H54 (cell line): ENCODE data around the gene SNIP1.
"Not testable (repeated sequence)": the region's sequence is repeated elsewhere in the genome, so short reads cannot be mapped to it uniquely, and the experiment has no call there.

ENCODE experiments used
- DNase-seq: peaks from one replicate; pipeline ENCODE4 v3.0.0; 2011; ENCODE audit warnings: low spot score, mixed read lengths; ENCODE audit not compliant: insufficient read length
- FAIRE-seq: peaks from 3 replicates; lab custom pipeline; 2011; peaks lifted over from hg19 to GRCh38; lab: Jason Lieb, UNC
- POLR2A ChIP-seq: IDR thresholded peaks from 2 replicates; pipeline ENCODE4 v1.6.1; 2011; ENCODE audit warnings: low read depth, mild to moderate bottlenecking, low read length

SNIP1 gene

GRCh38 chr1:37567023-37567422 is 12.9 kb upstream of the SNIP1 start:
- TF ChIP-seq POLR2A, result no peak
- FAIRE-seq (no peak), DNase-seq (no peak)

- DNase-seq, result no peak
- TF ChIP-seq POLR2A, result no peak
- no peak for FAIRE-seq
Observed at GRCh38 chr1:37564892-37565291, 10.8 kb upstream of the SNIP1 start.

- DNase-seq (no peak), FAIRE-seq (no peak)
- no peak for TF ChIP-seq POLR2A
Observed at GRCh38 chr1:37562984-37563383, 8.9 kb upstream of the SNIP1 start.

GRCh38 chr1:37561133-37562132 is 7.3 kb upstream of the SNIP1 start:
- DNase-seq (no peak), FAIRE-seq (peak; percentile 38)
- TF ChIP-seq POLR2A, result no peak

GRCh38 chr1:37560401-37561132 is 6.5 kb upstream of the SNIP1 start:
- FAIRE-seq, result no peak
- no peak for TF ChIP-seq POLR2A
- DNase-seq, result no peak

GRCh38 chr1:37559957-37560379 is 5.9 kb upstream of the SNIP1 start:
- DNase-seq, FAIRE-seq: not testable (repeated sequence)

GRCh38 chr1:37559080-37559479 is 5.0 kb upstream of the SNIP1 start:
- no peak for TF ChIP-seq POLR2A
- FAIRE-seq (no peak), DNase-seq (no peak)

GRCh38 chr1:37558411-37558810 is 4.3 kb upstream of the SNIP1 start:
- FAIRE-seq (no peak), DNase-seq (no peak)
- TF ChIP-seq POLR2A, result no peak

GRCh38 chr1:37557402-37557801 is 3.3 kb upstream of the SNIP1 start:
- no peak for FAIRE-seq

GRCh38 chr1:37556712-37557196 is 2.7 kb upstream of the SNIP1 start, which contains the start of gene DNALI1:
Gene DNALI1, plus strand, starts transcription at chr1:37556940. Its CDS starts 55 bp downstream, at chr1:37556995.
- FAIRE-seq (no peak), DNase-seq (no peak)
- TF ChIP-seq POLR2A, result no peak

More at GRCh38 chr1:37557402-37557801, 3.3 kb upstream of the SNIP1 start:
- no peak for TF ChIP-seq POLR2A
- DNase-seq, result no peak

GRCh38 chr1:37553598-37553926 is 531 bp downstream of the SNIP1 start:
- no peak for TF ChIP-seq POLR2A
- no peak for FAIRE-seq

GRCh38 chr1:37549341-37549740 is 4.8 kb downstream of the SNIP1 start:
- no peak for TF ChIP-seq POLR2A
- FAIRE-seq (no peak), DNase-seq (no peak)

More at GRCh38 chr1:37553598-37553926, 531 bp downstream of the SNIP1 start:
- no peak for DNase-seq

- FAIRE-seq, result no peak
- no peak for DNase-seq
- TF ChIP-seq POLR2A, result no peak
Observed at GRCh38 chr1:37545019-37545418, 9.1 kb downstream of the SNIP1 start.

- no peak for TF ChIP-seq POLR2A
- no peak for FAIRE-seq
Observed at GRCh38 chr1:37544530-37544929, 9.6 kb downstream of the SNIP1 start.

More at GRCh38 chr1:37544530-37544929, 9.6 kb downstream of the SNIP1 start:
- DNase-seq, result no peak
